Mucosa of descending colon (tissue), 3 donors: ENCODE data around the gene CD40. TPM values are rescaled to one million over a fixed set of nuclear protein-coding genes. Genes with fewer than 3 reads are reported as not detected.

Source experiments
- ATAC-seq: fragments of 200-7000 bp; cut with Tn5 transposase; one replicate; pipeline ENCODE4 v1.9.1; 2020; ENCODE audit warnings: mild to moderate bottlenecking, moderate library complexity
- DNase-seq, 3 donors: peaks; one replicate each; pipeline ENCODE4 v3.0.0-alpha.2; 2020
- H3K36me3 ChIP-seq: fragments of 200-600 bp; one replicate; pipeline ENCODE4 v1.8.0; 2021; ENCODE audit warnings: low read depth, mild to moderate bottlenecking
- H3K4me1 ChIP-seq: fragments of 200-600 bp; one replicate; pipeline ENCODE4 v1.8.0; 2021; ENCODE audit warnings: low read depth, mild to moderate bottlenecking
- H3K4me3 ChIP-seq: fragments of 200-600 bp; one replicate; pipeline ENCODE4 v1.8.0; 2021; ENCODE audit warnings: mild to moderate bottlenecking
- H3K9me3 ChIP-seq: fragments of 200-600 bp; one replicate; pipeline ENCODE4 v1.8.0; 2021; ENCODE audit warnings: mild to moderate bottlenecking
- intact Hi-C, 2 donors: fragments of 100-400 bp; cut with DNase I in 1 of 2; cut with micrococcal nuclease in 1 of 2; formaldehyde crosslinking; loops; one replicate each; pipeline versions ENCODE4 v1.11.0 to v1.11.1; 2022; cut with DNase I, micrococcal nuclease
- total RNA-seq, 3 donors: library from RNA; stranded (reverse); fragmentation: NEBNext Ultra II Directional in 2 of 3; extraction: Animal tissue kit (Norgen Biotek cat#: 25700) in 2 of 3; gene quantifications; one replicate each; pipeline versions ENCODE4 v1.2.1 to v1.2.4, GENCODE V29; 2021 to 2023
- TF ChIP-seq, protein P1 (sequence below): fragments of 200-600 bp; IDR thresholded peaks from one replicate; pipeline ENCODE4 v1.8.0; 2022; ENCODE audit warnings: antibody characterized with exemption, mild to moderate bottlenecking
- donor health status: DM: no; HTN: no; CAD: no; lungs with moderate emphysema.
- donor health status: DM: no; HTN: no; CAD: no.
- donor health status: DM: no; HTN: yes; CAD: no.

The CD40 gene
- total RNA-seq, 3 donors from 2014 or later, result 2.8 to 10.0 (median 6.0) TPM

DNA sequence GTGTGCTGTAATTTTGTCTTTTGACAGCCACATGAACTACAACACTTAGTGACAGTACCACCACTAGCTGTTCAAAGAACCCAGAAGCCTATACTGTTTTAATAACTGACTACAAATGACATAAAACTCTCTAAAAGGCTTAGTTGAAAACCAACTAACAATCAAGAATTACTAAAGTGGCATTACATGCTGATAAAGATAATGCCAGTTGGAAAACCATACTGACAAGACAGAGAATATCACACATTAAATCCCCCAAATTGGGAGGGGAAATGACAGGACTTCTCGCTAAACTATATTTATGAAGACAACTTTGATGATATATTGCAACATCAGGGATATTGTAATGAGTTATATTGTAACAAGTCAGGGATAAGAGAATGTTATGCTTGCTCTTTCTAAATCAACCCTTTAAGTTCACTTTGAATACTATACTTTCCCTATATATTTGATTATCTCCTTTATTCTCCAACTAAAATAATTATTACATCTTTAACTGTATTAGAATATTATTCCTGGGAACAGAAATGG, 34.5 kb upstream of the CD40 start:
- no peaks in the 10 kb centered on the region for H3K9me3 ChIP-seq
- H3K36me3 ChIP-seq, result no peaks in the 10 kb centered on the region
- H3K4me3 ChIP-seq, result no peak overlapping the region
- ATAC-seq (no peak), DNase-seq (no peak)
- intact Hi-C loops, result no loop called here
- TF ChIP-seq, protein P1, sequence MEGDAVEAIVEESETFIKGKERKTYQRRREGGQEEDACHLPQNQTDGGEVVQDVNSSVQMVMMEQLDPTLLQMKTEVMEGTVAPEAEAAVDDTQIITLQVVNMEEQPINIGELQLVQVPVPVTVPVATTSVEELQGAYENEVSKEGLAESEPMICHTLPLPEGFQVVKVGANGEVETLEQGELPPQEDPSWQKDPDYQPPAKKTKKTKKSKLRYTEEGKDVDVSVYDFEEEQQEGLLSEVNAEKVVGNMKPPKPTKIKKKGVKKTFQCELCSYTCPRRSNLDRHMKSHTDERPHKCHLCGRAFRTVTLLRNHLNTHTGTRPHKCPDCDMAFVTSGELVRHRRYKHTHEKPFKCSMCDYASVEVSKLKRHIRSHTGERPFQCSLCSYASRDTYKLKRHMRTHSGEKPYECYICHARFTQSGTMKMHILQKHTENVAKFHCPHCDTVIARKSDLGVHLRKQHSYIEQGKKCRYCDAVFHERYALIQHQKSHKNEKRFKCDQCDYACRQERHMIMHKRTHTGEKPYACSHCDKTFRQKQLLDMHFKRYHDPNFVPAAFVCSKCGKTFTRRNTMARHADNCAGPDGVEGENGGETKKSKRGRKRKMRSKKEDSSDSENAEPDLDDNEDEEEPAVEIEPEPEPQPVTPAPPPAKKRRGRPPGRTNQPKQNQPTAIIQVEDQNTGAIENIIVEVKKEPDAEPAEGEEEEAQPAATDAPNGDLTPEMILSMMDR, result no peak
- H3K4me1 ChIP-seq, result peaks cover 46% of the 10 kb centered on the region

DNA sequence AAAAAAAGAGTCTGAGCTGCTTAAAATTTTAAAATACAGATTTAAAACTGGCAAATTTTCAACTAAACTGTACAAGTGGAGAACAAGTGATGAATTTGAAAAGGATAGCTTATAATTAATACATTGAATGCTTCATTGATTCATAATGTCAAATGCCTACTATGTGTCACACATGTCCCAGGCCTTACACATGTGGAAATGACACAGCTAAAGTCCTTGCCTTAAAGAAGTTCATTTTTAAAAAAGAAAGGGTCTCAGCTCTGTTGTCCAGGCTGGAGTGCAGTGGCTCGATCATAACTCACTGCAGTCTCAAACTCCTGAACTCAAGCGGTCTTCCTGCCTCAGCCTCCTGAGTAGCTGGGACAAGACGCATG, 33.3 kb upstream of the CD40 start:
- H3K4me3 ChIP-seq, result no peak overlapping the region
- no peaks in the 10 kb centered on the region for H3K36me3 ChIP-seq
- DNase-seq (no peak), ATAC-seq (no peak)
- no peaks in the 10 kb centered on the region for H3K9me3 ChIP-seq
- TF ChIP-seq, protein P1, result no peak
- intact Hi-C loops, result no loop called here
- H3K4me1 ChIP-seq, result peaks cover 48% of the 10 kb centered on the region

DNA sequence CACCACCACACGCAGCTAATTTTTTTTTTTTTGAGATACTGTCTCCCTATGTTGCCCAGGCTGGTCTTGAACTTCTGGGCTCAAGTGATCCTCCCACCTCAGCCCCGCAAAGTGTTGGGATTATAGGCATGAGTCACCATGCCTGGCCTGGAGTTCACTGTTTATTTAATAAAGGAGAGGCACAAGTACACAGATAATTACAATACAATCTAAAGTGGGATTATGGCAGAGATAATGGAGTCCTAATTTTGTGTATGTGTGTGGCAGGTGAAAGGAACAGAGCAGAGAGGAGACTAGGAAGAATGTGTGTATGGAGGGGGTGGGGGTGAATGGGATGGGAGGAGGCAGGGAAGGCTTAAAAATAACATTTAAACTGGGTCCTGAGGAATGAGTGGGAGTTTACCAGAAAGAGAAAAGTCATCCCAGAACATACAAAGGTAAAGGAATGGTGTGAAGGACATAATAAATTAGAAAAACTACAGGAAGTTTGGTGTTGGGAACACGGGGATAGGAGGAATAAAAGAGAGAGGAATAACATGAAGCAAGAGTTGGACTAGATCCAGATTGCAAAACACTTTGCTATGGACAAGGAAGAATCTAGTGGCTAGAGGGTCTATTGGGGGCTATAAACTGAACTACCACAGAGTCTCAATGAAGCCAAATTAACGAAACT, 32.8 kb upstream of the CD40 start:
- no peak overlapping the region for H3K4me3 ChIP-seq
- intact Hi-C loops, result no loop called here
- H3K9me3 ChIP-seq, result no peaks in the 10 kb centered on the region
- DNase-seq (peak in 1 of 3 donors; percentile 44), ATAC-seq (peak; percentile 31)
- H3K36me3 ChIP-seq, result no peaks in the 10 kb centered on the region
- peaks cover 52% of the 10 kb centered on the region for H3K4me1 ChIP-seq
- TF ChIP-seq, protein P1, result no peak

DNA sequence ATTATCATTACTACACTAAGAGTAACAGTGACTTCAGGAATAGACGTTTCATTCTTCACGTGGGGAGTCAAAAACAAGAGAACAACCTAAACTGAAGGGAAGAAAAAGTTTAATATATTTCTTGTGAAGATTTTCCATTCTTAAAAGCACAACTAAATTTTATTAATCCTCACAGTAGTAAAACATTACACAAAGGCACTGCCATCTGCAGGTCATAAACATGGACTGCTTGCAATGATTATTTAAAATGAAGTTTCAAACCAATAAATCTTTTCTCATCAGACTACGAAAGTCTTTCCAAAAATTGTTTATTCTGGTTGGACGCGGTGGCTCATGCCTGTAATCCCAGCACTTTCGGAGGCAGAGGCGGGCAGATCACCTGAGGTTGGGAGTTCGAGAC, 31.0 kb upstream of the CD40 start:
- Histone ChIP-seq H3K4me1 (peaks cover 54% of the 10 kb centered on the region), H3K4me3 (no peak overlapping the region), H3K36me3 (no peaks in the 10 kb centered on the region), H3K9me3 (no peaks in the 10 kb centered on the region)
- TF ChIP-seq, protein P1, result no peak
- DNase-seq, result peak in 1 of 3 donors; percentile 29
- intact Hi-C loops, result no loop called here
- ATAC-seq, result no peak

DNA sequence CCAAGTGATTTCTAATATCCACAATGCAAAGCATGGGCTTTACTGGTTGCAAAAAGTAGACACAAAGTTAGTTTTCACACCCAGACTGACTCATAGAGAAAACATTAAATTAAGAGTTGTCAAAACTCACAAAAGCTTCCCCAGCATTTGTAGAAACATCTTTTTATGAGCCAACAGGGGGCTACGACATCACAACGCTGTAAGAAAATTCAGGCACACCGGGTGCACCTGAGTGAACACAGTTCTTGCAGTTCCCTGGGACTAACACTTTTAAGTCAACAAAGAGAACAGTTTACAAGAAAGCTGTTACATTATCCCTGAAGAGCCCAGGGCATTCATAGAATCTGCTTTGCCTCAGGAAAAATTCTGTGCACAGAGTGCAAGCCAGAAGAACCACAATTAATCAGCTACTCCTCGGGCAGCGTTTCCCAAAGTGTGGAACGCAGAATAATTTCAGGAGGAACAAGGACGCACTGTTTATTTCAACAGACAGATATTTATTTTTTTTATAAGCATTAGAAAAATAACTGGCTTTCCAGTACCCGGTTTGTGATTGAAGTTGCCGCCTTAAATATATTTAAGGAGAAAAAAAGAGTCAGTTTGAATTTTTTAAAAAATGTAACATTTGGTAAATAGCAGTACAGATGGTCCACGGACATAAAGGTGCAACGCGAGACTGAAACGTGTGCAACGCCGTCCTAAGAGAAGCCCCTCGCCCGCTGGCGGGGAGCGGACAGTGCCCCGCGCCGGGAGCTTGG, 29.5 kb upstream of the CD40 start:
- Histone ChIP-seq H3K4me1 (peaks cover 45% of the 10 kb centered on the region), H3K36me3 (no peaks in the 10 kb centered on the region), H3K4me3 (peak overlapping the region; percentile 63), H3K9me3 (no peaks in the 10 kb centered on the region)
- intact Hi-C loops, result no loop called here
- DNase-seq, result no peak
- ATAC-seq, result no peak
- TF ChIP-seq, protein P1, result no peak
